CD4-positive, alpha-beta T cell treated with Interleukin-6 at 100 ng/mL for 8 hours (primary cell): ENCODE results near the gene MTUS2.
"Not testable (repeated sequence)": the region's sequence is repeated elsewhere in the genome, so short reads cannot be mapped to it uniquely, and the experiment has no call there.

Experiments used
- DNase-seq: peaks from one replicate; pipeline ENCODE4 v3.0.0-alpha.2; 2020; ENCODE audit warnings: mixed read lengths, low spot score

The MTUS2 gene

GRCh38 chr13:28958018-28958417 lies 137.9 kb downstream of the MTUS2 start:
- no peak for DNase-seq

- DNase-seq: no peak
Measured at GRCh38 chr13:28958441-28958840, 138.3 kb downstream of the MTUS2 start.

GRCh38 chr13:28964052-28964451 lies 143.9 kb downstream of the MTUS2 start:
- no peak for DNase-seq

- no peak for DNase-seq
Measured at GRCh38 chr13:28964803-28965202, 144.7 kb downstream of the MTUS2 start.

GRCh38 chr13:28967029-28967915 lies 147.1 kb downstream of the MTUS2 start:
- DNase-seq: no peak

- no peak for DNase-seq
Measured at GRCh38 chr13:28976195-28976594, 156.1 kb downstream of the MTUS2 start.

GRCh38 chr13:28976636-28977035 lies 156.5 kb downstream of the MTUS2 start:
- DNase-seq: no peak

GRCh38 chr13:28978574-28978973 lies 158.4 kb downstream of the MTUS2 start:
- DNase-seq: no peak

GRCh38 chr13:28981530-28981929 lies 161.4 kb downstream of the MTUS2 start:
- no peak for DNase-seq

- no peak for DNase-seq
Measured at GRCh38 chr13:28983641-28984040, 163.5 kb downstream of the MTUS2 start.

- DNase-seq: no peak
Measured at GRCh38 chr13:28984326-28984725, 164.2 kb downstream of the MTUS2 start.

- DNase-seq: no peak
Measured at GRCh38 chr13:28984825-28985224, 164.7 kb downstream of the MTUS2 start.

GRCh38 chr13:28990378-28990777 lies 170.2 kb downstream of the MTUS2 start:
- not testable (repeated sequence) for DNase-seq

GRCh38 chr13:28991764-28992163 lies 171.6 kb downstream of the MTUS2 start:
- no peak for DNase-seq

GRCh38 chr13:29000826-29001225 lies 180.7 kb downstream of the MTUS2 start:
- no peak for DNase-seq

- no peak for DNase-seq
Measured at GRCh38 chr13:29005035-29005762, 185.1 kb downstream of the MTUS2 start.

- DNase-seq: no peak
Measured at GRCh38 chr13:29005763-29006120, 185.6 kb downstream of the MTUS2 start.

GRCh38 chr13:29006359-29006850 lies 186.3 kb downstream of the MTUS2 start:
- DNase-seq: no peak

- DNase-seq: no peak
Measured at GRCh38 chr13:29008296-29008695, 188.2 kb downstream of the MTUS2 start.

- no peak for DNase-seq
Measured at GRCh38 chr13:29020314-29020713, 200.2 kb downstream of the MTUS2 start.

- no peak for DNase-seq
Measured at GRCh38 chr13:29021311-29021710, 201.2 kb downstream of the MTUS2 start.

GRCh38 chr13:29021717-29022116 lies 201.6 kb downstream of the MTUS2 start:
- DNase-seq: no peak

GRCh38 chr13:29022410-29022809 lies 202.3 kb downstream of the MTUS2 start:
- no peak for DNase-seq
